Measurements from ENCODE around the gene CAMTA1. TPM values are rescaled to one million over a fixed set of nuclear protein-coding genes. Genes with fewer than 3 reads are reported as not detected.

The CAMTA1 gene
- total and polyA plus RNA-seq, 8 donors = 42.8 to 213 (median 118) TPM

DNA sequence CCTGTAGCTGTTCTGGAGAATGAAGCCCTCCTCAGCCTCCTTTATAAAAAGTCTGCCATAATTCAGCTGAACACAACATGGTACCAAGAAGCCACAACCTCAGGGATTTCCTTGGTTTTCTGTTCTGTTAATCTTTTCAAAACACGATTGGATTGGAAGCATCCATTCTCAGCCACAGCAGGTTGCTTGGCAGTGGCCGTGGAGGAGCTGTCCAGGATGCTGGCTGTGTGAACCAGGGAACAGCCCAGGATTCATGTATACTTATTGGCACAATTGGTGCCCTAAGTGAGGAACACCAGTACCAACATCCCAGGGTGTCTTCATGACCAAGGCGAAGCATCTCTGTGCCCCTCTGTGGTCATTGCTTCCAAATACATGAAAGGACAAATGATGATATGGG lies 393.5 kb downstream of the CAMTA1 start:
- no peak for DNase-seq
- intact Hi-C loops (cut with DNase I; ENCODE audit: low total_unique reads) = no loop called here
- WGBS, 5 donors = 47 to 54% (median 52%) methylated on average over 2 to 3 of the region's 3 CpGs

DNA sequence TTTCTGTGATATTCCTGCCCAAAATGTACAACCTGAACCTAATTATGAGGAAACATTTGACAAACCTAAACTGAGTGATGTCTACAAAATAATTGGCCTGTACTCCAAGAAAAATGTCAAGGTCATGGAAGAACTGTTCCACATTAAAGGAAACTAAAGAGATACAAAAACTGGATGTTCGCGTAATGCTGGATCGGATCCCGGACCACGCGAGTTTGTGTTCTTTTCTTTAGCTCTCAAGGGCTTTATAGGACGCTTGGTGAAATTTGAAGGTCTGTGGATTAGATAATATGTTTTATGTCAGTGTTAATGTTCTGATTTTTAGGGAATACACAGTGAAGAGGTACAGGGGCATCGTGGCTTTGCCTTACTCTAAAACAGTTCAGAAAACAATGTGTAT lies 400.5 kb downstream of the CAMTA1 start:
- intact Hi-C loops (cut with DNase I; ENCODE audit: low total_unique reads) = no loop called here

More for the DNA sequence above, 393.5 kb downstream of the CAMTA1 start:
- no peaks in the 10 kb centered on the region for H3K36me3 ChIP-seq
- peaks cover 0 to 45% (median 0%) of the 10 kb centered on the region in 3 donors for H3K27me3 ChIP-seq
- no peak overlapping the region for H3K27ac ChIP-seq
- no peak overlapping the region for H3K4me3 ChIP-seq
- H3K4me1 ChIP-seq = no peaks in the 10 kb centered on the region
- no peak for TF ChIP-seq EP300 (IDR thresholded peaks at IDR 0.05)
- TF ChIP-seq CTCF (IDR thresholded peaks at IDR 0.05) = no peak
- no peak for TF ChIP-seq POLR2AphosphoS5 (IDR thresholded peaks at IDR 0.05)
- no peak for TF ChIP-seq POLR2A (IDR thresholded peaks at IDR 0.05)
- peaks cover 7 to 20% (median 12%) of the 10 kb centered on the region in 4 donors for H3K9me3 ChIP-seq

GRCh38 chr1:7186382-7187111 lies 401.3 kb downstream of the CAMTA1 start:
- H3K27me3 ChIP-seq = peaks cover 0 to 8% (median 0%) of the 10 kb centered on the region in 3 donors
- intact Hi-C loops (cut with DNase I; ENCODE audit: low total_unique reads) = no loop called here
- no peak overlapping the region for H3K27ac ChIP-seq
- no peaks in the 10 kb centered on the region for H3K4me1 ChIP-seq
- no peak for TF ChIP-seq CTCF (IDR thresholded peaks at IDR 0.05)
- H3K4me3 ChIP-seq = no peak overlapping the region
- peaks cover 0 to 1% (median 0%) of the 10 kb centered on the region in 4 donors for H3K9me3 ChIP-seq
- no peaks in the 10 kb centered on the region for H3K36me3 ChIP-seq
- 48 to 61% (median 52%) methylated on average over 8 of the region's 8 CpGs for WGBS, 5 donors
- no peak for DNase-seq

More for the DNA sequence above, 400.5 kb downstream of the CAMTA1 start:
- Histone ChIP-seq H3K4me3 (no peak overlapping the region), H3K4me1 (no peaks in the 10 kb centered on the region), H3K27me3 (peaks cover 0 to 8% (median 0%) of the 10 kb centered on the region in 3 donors), H3K36me3 (no peaks in the 10 kb centered on the region), H3K9me3 (peaks cover 3 to 9% (median 8%) of the 10 kb centered on the region in 4 donors), H3K27ac (no peak overlapping the region)
- TF ChIP-seq EP300 (IDR thresholded peaks at IDR 0.05) = no peak
- no peak for TF ChIP-seq POLR2A (IDR thresholded peaks at IDR 0.05)
- TF ChIP-seq POLR2AphosphoS5 (IDR thresholded peaks at IDR 0.05) = no peak
- TF ChIP-seq CTCF (IDR thresholded peaks at IDR 0.05) = no peak
- WGBS, 5 donors = 79 to 85% (median 82%) methylated on average over 8 of the region's 8 CpGs
- DNase-seq = no peak

DNA sequence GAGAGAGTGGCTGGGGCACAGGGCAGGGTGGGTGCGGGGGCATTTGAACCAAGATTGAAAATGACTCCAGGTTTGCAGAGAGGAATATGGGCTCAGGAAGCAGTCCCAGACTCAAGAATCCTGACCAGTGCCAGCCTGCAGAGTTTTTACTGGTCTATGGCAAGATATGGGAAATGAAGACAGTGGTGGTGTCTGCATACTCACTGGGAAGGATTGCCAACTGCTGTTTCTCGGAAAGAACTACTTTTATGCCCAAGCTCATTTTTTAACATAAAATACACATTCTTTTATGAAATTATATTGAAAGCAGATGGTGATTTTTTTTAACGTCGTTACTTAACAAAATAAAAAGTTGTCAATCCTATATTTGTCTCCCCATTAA lies 401.8 kb downstream of the CAMTA1 start:
- H3K36me3 ChIP-seq = no peaks in the 10 kb centered on the region
- peaks cover 0 to 8% (median 0%) of the 10 kb centered on the region in 3 donors for H3K27me3 ChIP-seq
- no peak overlapping the region for H3K4me3 ChIP-seq
- WGBS, 5 donors = 76 to 84% (median 82%) methylated on average over 4 of the region's 4 CpGs
- H3K9me3 ChIP-seq = no peaks in the 10 kb centered on the region
- no peak for DNase-seq
- no peaks in the 10 kb centered on the region for H3K4me1 ChIP-seq
- no peak overlapping the region for H3K27ac ChIP-seq
- TF ChIP-seq POLR2A (IDR thresholded peaks at IDR 0.05) = no peak
- TF ChIP-seq EP300 (IDR thresholded peaks at IDR 0.05) = no peak
- TF ChIP-seq POLR2AphosphoS5 (IDR thresholded peaks at IDR 0.05) = no peak
- TF ChIP-seq CTCF (IDR thresholded peaks at IDR 0.05) = no peak
- intact Hi-C loops (cut with DNase I; ENCODE audit: low total_unique reads) = no loop called here

Data from stomach (tissue), 9 donors.